B cell (primary cell): Measurements from ENCODE around the gene ARHGAP6. TPM values are rescaled to one million over a fixed set of nuclear protein-coding genes. Genes with fewer than 3 reads are reported as not detected.

Experiments
- ATAC-seq: fragments of 200-7000 bp; cut with Tn5 transposase; one replicate; pipeline ENCODE4 v1.10.0; 2021; ENCODE audit warnings: low read depth, mild to moderate bottlenecking, moderate number of reproducible peaks, moderate library complexity
- CTCF ChIA-PET: fragments of 350-600 bp; sonication (Branson Sonifier 250); formaldehyde crosslinking; loops from one replicate; lab custom pipeline; 2021; ENCODE audit warnings: antibody characterized with exemption, inconsistent platforms; lab: Charles Lee
- POLR2A ChIA-PET: fragments of 350-600 bp; sonication (Branson Sonifier 250); formaldehyde crosslinking; loops from one replicate; lab custom pipeline; 2021; ENCODE audit warnings: antibody characterized with exemption; lab: Charles Lee
- DNase-seq: peaks from one replicate; pipeline ENCODE4 v3.0.0; 2013
- H2AFZ ChIP-seq: 2 replicates; pipeline ENCODE4 v1.6.1; 2012; ENCODE audit warnings: mild to moderate bottlenecking, low read depth, low read length; ENCODE audit not compliant: insufficient read depth, poor library complexity, severe bottlenecking
- H3K27ac ChIP-seq, 2 donors: 1 replicate in 1 of 2; 2 replicates in 1 of 2; pipeline ENCODE4 v1.5.1; 2012 to 2013; ENCODE audit warnings: low read length in 2 of 2, mild to moderate bottlenecking in 2 of 2, moderate library complexity in 1 of 2
- H3K27me3 ChIP-seq, 4 experiments: fragments of 200-600 bp in 1 of 4; sonication (generic) in 1 of 4; replicated peaks in 1 of 4; 1 replicate in 2 of 4; 2 replicates in 2 of 4; pipeline versions ENCODE4 v1.6.1 to v1.7.0; 2013 to 2016; ENCODE audit warnings: low read length in 3 of 4, mild to moderate bottlenecking in 2 of 4, mixed read lengths in 1 of 4, moderate library complexity in 1 of 4; ENCODE audit not compliant: insufficient read depth in 4 of 4, control insufficient read depth in 3 of 4; ENCODE audit errors: control extremely low read depth in 1 of 4
- H3K36me3 ChIP-seq, 2 experiments: replicated peaks in 1 of 2; 1 replicate in 1 of 2; 2 replicates in 1 of 2; pipeline versions ENCODE4 v1.6.1 to v1.7.1; 2013; ENCODE audit warnings: low read length in 1 of 2; ENCODE audit not compliant: insufficient read depth in 2 of 2, control insufficient read depth in 1 of 2; ENCODE audit errors: control extremely low read depth in 1 of 2, extremely low read depth in 1 of 2
- H3K4me1 ChIP-seq, 2 donors: fragments of 200-600 bp in 1 of 2; sonication (generic) in 1 of 2; 1 replicate in 1 of 2; 2 replicates in 1 of 2; pipeline versions ENCODE4 v1.5.1 to v1.6.1; 2013 to 2017; ENCODE audit warnings: low read length in 2 of 2; ENCODE audit not compliant: control insufficient read depth in 2 of 2, insufficient read depth in 2 of 2
- H3K4me2 ChIP-seq: replicated peaks from 2 replicates; pipeline ENCODE3; 2012; ENCODE audit warnings: mild to moderate bottlenecking, low read depth, low read length; ENCODE audit not compliant: poor library complexity, severe bottlenecking
- H3K4me3 ChIP-seq, 5 experiments: fragments of 200-600 bp in 1 of 5; sonication (generic) in 1 of 5; 1 replicate in 3 of 5; 2 replicates in 2 of 5; pipeline versions ENCODE4 v1.5.1 to v1.7.0; 2011 to 2016; ENCODE audit warnings: low read length in 4 of 5, mild to moderate bottlenecking in 4 of 5, low read depth in 2 of 5, control low read depth in 1 of 5, moderate library complexity in 1 of 5; ENCODE audit not compliant: insufficient read depth in 1 of 5; ENCODE audit errors: control extremely low read depth in 1 of 5, extremely low read depth in 1 of 5
- H3K79me2 ChIP-seq: fragments of 200-600 bp; sonication (generic); one replicate; pipeline ENCODE4 v1.6.0; 2016; ENCODE audit warnings: low read length; ENCODE audit not compliant: control insufficient read depth, insufficient read depth
- H3K9ac ChIP-seq: fragments of 200-600 bp; sonication (generic); 2 replicates; pipeline ENCODE4 v1.6.1; 2017; ENCODE audit warnings: mild to moderate bottlenecking, low read length, moderate library complexity
- H3K9me3 ChIP-seq, 3 donors: one replicate each; pipeline versions ENCODE4 v1.6.1 to v1.7.1; 2013; ENCODE audit warnings: low read length in 2 of 3; ENCODE audit not compliant: control insufficient read depth in 2 of 3, insufficient read depth in 1 of 3; ENCODE audit errors: control extremely low read depth in 1 of 3
- H4K20me1 ChIP-seq: 2 replicates; pipeline ENCODE4 v1.6.0; 2012; ENCODE audit warnings: mild to moderate bottlenecking, low read length; ENCODE audit not compliant: insufficient read depth, control insufficient read depth, poor library complexity, severe bottlenecking
- H3K27ac Mint-ChIP-seq: one replicate; pipeline ENCODE4 v1.8.0; 2021; ENCODE audit warnings: mixed read lengths
- H3K27me3 Mint-ChIP-seq: one replicate; pipeline ENCODE4 v1.8.0; 2021; ENCODE audit warnings: mixed read lengths
- H3K4me1 Mint-ChIP-seq: one replicate; pipeline ENCODE4 v1.8.0; 2021; ENCODE audit warnings: mixed read lengths
- H3K4me3 Mint-ChIP-seq: one replicate; pipeline ENCODE4 v1.8.0; 2021; ENCODE audit warnings: mixed read lengths
- H3K9me3 Mint-ChIP-seq: one replicate; pipeline ENCODE4 v1.8.0; 2022; ENCODE audit warnings: mixed read lengths; ENCODE audit not compliant: insufficient read depth
- CTCF ChIP-seq: fragments of 200-600 bp; IDR thresholded peaks from one replicate; pipeline ENCODE4 v1.8.0; 2022; ENCODE audit warnings: antibody characterized with exemption, mild to moderate bottlenecking
- EZH2 ChIP-seq: IDR thresholded peaks from 2 replicates; pipeline ENCODE4 v1.6.1; 2012; ENCODE audit warnings: borderline replicate concordance, low read depth, mild to moderate bottlenecking, moderate library complexity, low read length; ENCODE audit not compliant: insufficient read depth, poor library complexity, severe bottlenecking
- WGBS: methylation state at CpG from one replicate; pipeline ENCODE4 v1.1.5; 2013; ENCODE audit warnings: missing lambda C conversion rate; ENCODE audit not compliant: insufficient coverage; 5-methylcytosine and 5-hydroxymethylcytosine counted together
- intact Hi-C: fragments of 100-400 bp; cut with micrococcal nuclease; formaldehyde crosslinking; loops from one replicate; pipeline ENCODE4 v1.10.0; 2022
- polyA plus RNA-seq: library from polyadenylated mRNA; depleted of rRNA; stranded (reverse); fragments of >200 nt; gene quantifications from 2 replicates; pipeline ENCODE4 v1.2.3, GENCODE V29; 2012
- total RNA-seq, 2 donors: library from RNA; stranded (reverse); fragments of 120-200 nt in 1 of 2; gene quantifications; 1 replicate in 1 of 2; 2 replicates in 1 of 2; pipeline versions ENCODE4 v1.2.3 to v1.2.4, GENCODE V29; 2013 to 2022

ARHGAP6 gene
- total and polyA plus RNA-seq, 2 donors (not counting 1 experiment from before 2014, with no cell fraction given), result 1.6 to 2.6 TPM

- WGBS, result 100% methylated on average over 3 of the region's 4 CpGs
- ChIA-PET CTCF (no interaction called here), POLR2A (no interaction called here)
- no peaks in the 10 kb centered on the region for H4K20me1 ChIP-seq
- no peak overlapping the region for H2AFZ ChIP-seq
- H3K79me2 ChIP-seq, result peaks cover 7% of the 10 kb centered on the region
- Mint-ChIP-seq H3K27ac (no peak overlapping the region), H3K27me3 (no peaks in the 10 kb centered on the region), H3K4me3 (no peak overlapping the region), H3K9me3 (no peaks in the 10 kb centered on the region), H3K4me1 (peaks cover 22% of the 10 kb centered on the region)
- peaks cover 8 to 21% of the 10 kb centered on the region in 2 donors for H3K4me1 ChIP-seq
- TF ChIP-seq EZH2, result no peak
- H3K4me2 ChIP-seq, result no peak overlapping the region
- H3K9ac ChIP-seq, result no peak overlapping the region
- no peaks in the 10 kb centered on the region for H3K9me3 ChIP-seq
- DNase-seq, result no peak
- no peaks in the 10 kb centered on the region for H3K36me3 ChIP-seq
- no peak overlapping the region for H3K27ac ChIP-seq
- intact Hi-C loops, result no loop called here
- no peak for ATAC-seq
- H3K4me3 ChIP-seq, result no peak overlapping the region
- H3K27me3 ChIP-seq, result no peaks in the 10 kb centered on the region
Observed at GRCh38 chrX:11108253-11108941, 557.3 kb downstream of the ARHGAP6 start.

- Histone ChIP-seq H3K4me3 (no peak overlapping the region), H3K36me3 (no peaks in the 10 kb centered on the region), H4K20me1 (no peaks in the 10 kb centered on the region), H2AFZ (no peak overlapping the region), H3K9ac (no peak overlapping the region), H3K4me1 (no peaks in the 10 kb centered on the region), H3K4me2 (no peak overlapping the region), H3K27ac (no peak overlapping the region), H3K9me3 (no peaks in the 10 kb centered on the region), H3K27me3 (no peaks in the 10 kb centered on the region), H3K79me2 (peaks cover 7% of the 10 kb centered on the region)
- intact Hi-C loops, result no loop called here
- DNase-seq (no peak), ATAC-seq (no peak)
- Mint-ChIP-seq H3K9me3 (no peaks in the 10 kb centered on the region), H3K27ac (no peak overlapping the region), H3K27me3 (no peaks in the 10 kb centered on the region), H3K4me3 (no peak overlapping the region), H3K4me1 (no peaks in the 10 kb centered on the region)
- no CpG with 5 or more reads among the region's 4 CpGs for WGBS
- ChIA-PET POLR2A (no interaction called here), CTCF (no interaction called here)
- TF ChIP-seq CTCF, result no peak
- no peak for TF ChIP-seq EZH2
Observed at GRCh38 chrX:11105080-11105479, 560.6 kb downstream of the ARHGAP6 start.
